ENCODE data around the gene RHBDF2. TPM values are rescaled to one million over a fixed set of nuclear protein-coding genes. Genes with fewer than 3 reads are reported as not detected.
"Not testable (repeated sequence)": the region's sequence is repeated elsewhere in the genome, so short reads cannot be mapped to it uniquely, and the experiment has no call there.

The RHBDF2 gene
- total RNA-seq, 1 donor, result 62.1 TPM

DNA sequence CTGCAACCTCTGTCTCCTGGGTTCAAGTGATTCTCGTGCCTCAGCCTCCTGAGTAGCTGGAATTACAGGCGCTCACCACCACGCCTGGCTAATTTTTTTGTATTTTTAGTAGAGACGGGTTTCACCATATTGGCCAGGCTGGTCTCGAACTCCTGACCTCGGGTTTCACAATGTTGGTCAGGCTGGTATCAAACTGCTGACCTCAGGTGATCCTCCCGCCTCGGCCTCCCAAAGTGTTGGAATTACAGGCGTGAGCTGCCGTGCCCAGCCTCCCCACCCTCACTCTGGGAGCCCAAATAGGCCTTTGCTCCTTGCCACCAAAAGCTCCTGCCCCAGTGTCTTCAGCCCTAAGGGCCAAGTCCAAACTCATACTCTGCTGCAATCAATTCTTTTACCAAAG lies 20.5 kb upstream of the RHBDF2 start:
- H3K4me3 ChIP-seq (ENCODE audit: low read length); H3K27me3 ChIP-seq (ENCODE audit: insufficient read depth, low read length); H3K9me3 ChIP-seq (ENCODE audit: low read depth, low read length): not testable (repeated sequence)
- H3K4me1 ChIP-seq (ENCODE audit: insufficient read depth, low read length), result peaks cover 15% of the 10 kb centered on the region

DNA sequence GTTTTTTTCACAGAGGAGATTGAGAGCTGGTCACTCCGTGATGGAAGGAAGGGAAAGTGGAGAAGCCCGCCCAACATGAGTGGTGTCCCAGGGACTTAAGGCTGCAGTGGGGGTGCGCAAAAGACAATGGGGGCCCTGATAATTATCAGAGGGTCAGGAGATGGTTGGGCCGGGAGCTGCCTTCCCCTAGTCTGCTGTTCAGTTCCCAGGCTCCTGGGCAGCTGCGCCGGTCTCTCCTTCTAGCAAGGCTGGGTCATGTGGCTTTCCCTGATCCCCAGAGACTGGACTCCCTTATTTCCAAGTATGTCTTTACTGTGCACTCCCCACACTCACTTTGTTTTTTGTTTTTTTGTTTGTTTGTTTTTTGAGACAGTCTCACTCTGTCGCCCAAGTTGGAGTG lies 20.0 kb upstream of the RHBDF2 start:
- H3K4me3 ChIP-seq (ENCODE audit: low read length), result no peak overlapping the region
- peaks cover 19% of the 10 kb centered on the region for H3K4me1 ChIP-seq (ENCODE audit: insufficient read depth, low read length)
- H3K27me3 ChIP-seq (ENCODE audit: insufficient read depth, low read length), result no peaks in the 10 kb centered on the region
- H3K9me3 ChIP-seq (ENCODE audit: low read depth, low read length), result no peaks in the 10 kb centered on the region

DNA sequence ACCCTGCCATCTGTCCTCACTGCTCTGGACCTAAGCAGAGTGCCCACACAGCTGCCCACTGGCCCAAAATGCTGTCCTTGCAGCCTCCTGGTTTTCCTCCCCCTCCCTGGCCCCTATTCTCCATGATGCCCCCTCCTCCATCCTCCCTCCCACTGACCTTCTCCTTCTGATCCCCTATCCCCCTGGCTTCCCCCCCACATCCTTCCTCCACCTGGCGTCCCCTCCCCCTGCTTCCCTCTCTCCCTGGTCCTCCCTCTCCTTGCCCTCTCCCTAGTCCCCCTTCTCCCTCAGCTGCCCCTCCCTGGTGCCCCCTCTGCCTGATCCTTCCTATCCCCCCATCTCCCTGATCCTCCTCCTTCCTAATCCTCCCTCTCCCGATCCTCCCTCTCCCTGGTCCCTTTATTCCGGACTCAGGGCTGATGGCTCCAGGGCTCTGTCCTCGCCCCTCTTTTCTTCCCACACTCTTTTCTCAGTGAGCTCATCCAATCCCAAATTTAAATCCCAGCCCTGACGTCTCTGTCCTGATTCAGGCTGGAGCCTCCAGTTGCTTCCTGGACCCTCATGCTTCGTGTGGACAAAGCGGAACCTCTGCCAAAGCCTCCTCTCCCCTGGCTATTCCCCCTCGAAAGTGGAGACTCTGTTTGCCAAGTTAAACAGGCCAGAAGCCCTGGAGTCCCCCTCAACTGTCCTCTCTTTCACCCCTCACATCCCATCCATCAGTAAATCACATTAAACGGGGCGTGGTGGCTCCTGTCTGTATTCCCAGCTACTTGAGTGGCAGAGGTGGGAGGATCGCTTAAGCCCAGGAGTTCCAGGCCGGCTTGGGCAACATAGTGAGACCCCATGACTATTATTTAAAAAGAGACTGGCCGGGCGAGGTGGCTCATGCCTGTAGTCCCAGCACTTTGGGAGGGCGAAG lies 18.1 kb upstream of the RHBDF2 start:
- Histone ChIP-seq H3K27me3 (ENCODE audit: insufficient read depth, low read length) (no peaks in the 10 kb centered on the region), H3K4me3 (ENCODE audit: low read length) (no peak overlapping the region), H3K4me1 (ENCODE audit: insufficient read depth, low read length) (peaks cover 38% of the 10 kb centered on the region), H3K9me3 (ENCODE audit: low read depth, low read length) (no peaks in the 10 kb centered on the region)

DNA sequence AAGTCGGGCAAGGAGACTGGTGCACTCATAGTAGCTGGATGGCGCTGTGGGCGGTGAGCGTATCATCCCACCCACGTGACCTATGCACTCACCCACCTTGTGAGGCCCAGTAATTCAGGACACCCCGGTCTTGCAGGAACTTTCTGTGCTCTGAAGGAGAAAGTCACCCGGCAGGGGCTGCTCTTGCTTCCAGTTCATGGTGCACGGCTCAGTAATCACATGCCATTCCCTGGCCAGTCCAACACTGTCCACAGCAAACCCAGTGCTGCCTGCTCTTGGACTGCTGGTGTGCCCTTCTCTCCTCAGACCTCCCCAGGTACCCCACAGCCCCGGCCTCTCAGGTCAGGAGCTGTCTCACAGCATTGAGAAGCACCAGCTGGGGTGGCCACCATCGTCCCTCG lies 16.4 kb upstream of the RHBDF2 start:
- H3K9me3 ChIP-seq (ENCODE audit: low read depth, low read length), result no peaks in the 10 kb centered on the region
- H3K4me3 ChIP-seq (ENCODE audit: low read length), result no peak overlapping the region
- H3K27me3 ChIP-seq (ENCODE audit: insufficient read depth, low read length), result no peaks in the 10 kb centered on the region
- H3K4me1 ChIP-seq (ENCODE audit: insufficient read depth, low read length), result peaks cover 34% of the 10 kb centered on the region

DNA sequence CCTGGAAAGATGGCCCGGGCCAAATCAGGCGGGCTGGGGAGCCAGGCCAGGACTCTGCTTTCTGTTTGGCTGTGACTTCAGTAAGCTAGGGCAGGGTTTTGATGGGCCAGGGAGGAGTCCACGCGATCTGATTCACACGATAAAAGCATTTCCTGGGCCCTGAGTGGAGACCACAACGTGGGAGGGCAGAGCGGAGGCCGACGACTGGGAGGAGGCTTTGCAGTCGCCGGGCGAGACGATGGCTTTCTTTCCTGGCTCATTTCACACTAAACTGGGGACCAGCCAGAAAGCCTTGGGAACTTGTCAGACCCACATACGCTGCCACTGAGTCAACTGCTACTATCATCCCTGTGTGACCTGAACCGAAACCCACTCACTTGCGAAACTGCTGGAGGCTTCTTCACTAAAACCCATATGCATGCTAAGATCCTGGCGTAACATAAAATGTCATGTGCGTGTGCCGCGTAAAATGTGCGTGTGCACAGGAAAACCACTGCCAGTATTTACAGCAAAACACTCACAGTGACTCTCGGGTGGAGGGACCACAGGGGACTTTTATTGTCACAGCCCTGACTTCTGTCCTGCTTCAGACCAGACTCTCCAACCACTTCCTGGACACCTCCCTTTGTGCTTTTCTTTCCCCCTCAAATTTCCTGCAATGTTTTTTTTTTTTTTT lies 14.2 kb upstream of the RHBDF2 start:
- Histone ChIP-seq H3K27me3 (ENCODE audit: insufficient read depth, low read length) (no peaks in the 10 kb centered on the region), H3K4me3 (ENCODE audit: low read length) (no peak overlapping the region), H3K9me3 (ENCODE audit: low read depth, low read length) (no peaks in the 10 kb centered on the region), H3K4me1 (ENCODE audit: insufficient read depth, low read length) (peaks cover 53% of the 10 kb centered on the region)

DNA sequence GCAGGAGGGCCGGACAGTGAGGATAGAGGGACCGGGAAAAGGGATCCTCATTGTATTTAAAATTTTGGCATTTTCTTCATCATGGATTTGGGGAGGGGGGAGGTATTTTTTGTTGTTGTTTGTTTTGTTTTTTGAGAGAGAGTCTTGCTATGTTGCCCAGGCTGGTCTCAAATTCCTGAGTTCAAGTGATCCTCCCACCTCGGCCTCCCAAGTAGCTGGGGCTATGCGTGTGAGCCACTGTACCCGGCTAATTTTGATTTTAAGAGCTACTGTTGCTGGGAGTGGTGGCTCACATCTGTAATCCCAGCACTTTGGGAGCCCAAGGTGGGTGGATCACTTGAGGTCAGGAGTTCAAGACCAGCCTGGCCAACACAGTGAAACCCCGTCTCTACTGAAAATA lies 13.1 kb upstream of the RHBDF2 start:
- H3K27me3 ChIP-seq (ENCODE audit: insufficient read depth, low read length); H3K4me3 ChIP-seq (ENCODE audit: low read length); H3K9me3 ChIP-seq (ENCODE audit: low read depth, low read length): not testable (repeated sequence)
- peaks cover 56% of the 10 kb centered on the region for H3K4me1 ChIP-seq (ENCODE audit: insufficient read depth, low read length)

DNA sequence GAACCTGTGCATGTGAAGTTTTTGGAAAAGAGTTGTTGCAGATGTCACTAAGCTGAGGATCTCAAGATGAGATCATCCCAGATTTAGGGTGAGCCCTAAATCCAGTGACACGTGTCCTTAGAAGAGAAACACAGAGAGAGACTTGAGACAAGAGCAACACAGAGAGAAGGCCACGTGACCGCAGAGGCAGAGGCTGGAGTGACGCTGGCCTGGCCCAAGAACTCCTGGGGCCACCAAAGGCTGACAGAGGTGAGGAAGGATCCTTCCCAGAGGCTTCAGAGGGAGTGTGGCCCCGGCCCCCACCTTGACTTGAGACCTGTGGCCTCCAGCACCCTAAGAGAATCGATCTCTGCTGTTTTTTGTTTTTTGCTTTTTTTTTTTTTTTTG lies 12.1 kb upstream of the RHBDF2 start:
- H3K27me3 ChIP-seq (ENCODE audit: insufficient read depth, low read length), result no peaks in the 10 kb centered on the region
- H3K4me3 ChIP-seq (ENCODE audit: low read length), result no peak overlapping the region
- H3K9me3 ChIP-seq (ENCODE audit: low read depth, low read length), result no peaks in the 10 kb centered on the region
- H3K4me1 ChIP-seq (ENCODE audit: insufficient read depth, low read length), result peaks cover 56% of the 10 kb centered on the region

DNA sequence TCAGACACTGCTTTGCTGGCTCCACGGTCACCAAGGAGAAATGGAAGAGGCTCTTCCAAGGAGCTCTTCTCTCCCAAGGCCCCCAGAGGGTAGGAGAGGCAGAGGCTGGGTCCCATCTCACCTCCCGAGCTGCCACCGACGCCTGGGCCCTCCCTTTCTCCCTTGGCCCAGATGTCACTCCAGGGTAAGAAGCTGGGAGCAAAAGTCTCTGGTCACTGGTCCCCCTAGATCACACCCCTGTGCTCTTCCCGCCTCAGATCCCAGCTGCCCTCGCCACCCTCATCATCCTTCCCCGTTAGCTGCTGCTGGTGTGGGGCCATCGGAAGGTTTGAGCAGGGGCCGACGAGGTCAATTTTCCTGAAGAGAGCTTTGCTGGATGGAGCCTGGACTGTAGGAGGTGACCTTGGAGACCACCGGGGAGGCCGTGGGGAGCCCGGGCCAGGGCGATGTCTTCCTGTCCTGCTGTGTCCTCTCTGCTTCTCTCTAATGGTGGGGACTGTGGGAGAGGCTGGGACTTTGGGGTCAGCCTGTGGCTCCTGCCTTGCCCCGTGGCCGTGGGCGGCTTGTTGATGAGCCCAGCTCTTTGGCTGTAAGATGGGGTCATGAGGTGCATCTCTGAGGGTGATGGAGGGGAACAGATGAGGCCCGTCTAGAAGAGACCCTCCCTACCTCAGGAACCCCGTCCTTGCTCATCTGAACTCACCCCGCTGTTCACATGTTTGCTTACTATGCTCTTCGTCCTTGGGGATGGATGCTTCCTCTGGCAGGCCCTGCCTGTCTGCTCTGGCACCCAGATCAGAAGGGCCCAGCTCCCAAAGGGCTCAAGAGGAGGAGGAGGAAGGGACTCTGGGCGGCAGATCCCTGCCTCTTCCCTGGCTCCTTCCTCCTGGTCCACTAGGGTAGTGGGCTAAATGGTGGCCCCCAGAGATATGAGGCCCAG lies 11.4 kb upstream of the RHBDF2 start:
- no peak overlapping the region for H3K4me3 ChIP-seq (ENCODE audit: low read length)
- no peaks in the 10 kb centered on the region for H3K9me3 ChIP-seq (ENCODE audit: low read depth, low read length)
- H3K27me3 ChIP-seq (ENCODE audit: insufficient read depth, low read length), result no peaks in the 10 kb centered on the region
- peaks cover 56% of the 10 kb centered on the region for H3K4me1 ChIP-seq (ENCODE audit: insufficient read depth, low read length)

DNA sequence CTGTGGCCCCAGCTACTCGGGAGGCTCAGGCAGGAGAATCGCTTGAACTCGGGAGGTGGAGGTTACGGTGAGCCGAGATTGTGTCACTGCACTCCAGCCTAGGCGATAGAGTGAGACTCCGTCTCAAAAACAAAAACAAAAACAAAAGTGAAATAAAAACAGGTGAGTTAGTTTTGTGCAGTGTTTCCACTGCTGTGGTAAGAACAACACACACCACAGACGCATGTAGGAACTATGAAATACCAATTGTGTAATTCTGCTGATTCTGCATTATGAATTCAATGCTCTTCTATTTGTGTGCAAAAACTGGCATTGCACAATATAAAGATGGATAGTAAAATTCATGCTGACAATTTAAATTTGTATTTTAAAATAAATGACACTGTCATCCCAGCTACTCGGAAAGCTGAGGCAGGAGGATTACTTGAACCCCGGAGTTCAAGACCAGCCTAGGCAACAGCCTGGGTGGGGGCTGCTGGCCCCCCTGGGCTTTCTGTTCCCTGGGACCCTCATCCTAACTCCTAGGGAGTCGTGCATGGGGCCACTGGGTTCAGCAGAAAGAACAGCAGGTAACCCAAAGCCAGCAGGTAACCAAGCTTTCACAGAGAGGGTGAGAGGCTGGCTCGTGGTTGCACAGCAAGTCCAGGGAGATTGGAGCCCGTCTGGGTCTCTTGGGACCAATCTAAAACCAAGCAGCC lies 10.6 kb upstream of the RHBDF2 start:
- Histone ChIP-seq H3K9me3 (ENCODE audit: low read depth, low read length) (no peaks in the 10 kb centered on the region), H3K4me1 (ENCODE audit: insufficient read depth, low read length) (peaks cover 52% of the 10 kb centered on the region), H3K4me3 (ENCODE audit: low read length) (no peak overlapping the region), H3K27me3 (ENCODE audit: insufficient read depth, low read length) (no peaks in the 10 kb centered on the region)

DNA sequence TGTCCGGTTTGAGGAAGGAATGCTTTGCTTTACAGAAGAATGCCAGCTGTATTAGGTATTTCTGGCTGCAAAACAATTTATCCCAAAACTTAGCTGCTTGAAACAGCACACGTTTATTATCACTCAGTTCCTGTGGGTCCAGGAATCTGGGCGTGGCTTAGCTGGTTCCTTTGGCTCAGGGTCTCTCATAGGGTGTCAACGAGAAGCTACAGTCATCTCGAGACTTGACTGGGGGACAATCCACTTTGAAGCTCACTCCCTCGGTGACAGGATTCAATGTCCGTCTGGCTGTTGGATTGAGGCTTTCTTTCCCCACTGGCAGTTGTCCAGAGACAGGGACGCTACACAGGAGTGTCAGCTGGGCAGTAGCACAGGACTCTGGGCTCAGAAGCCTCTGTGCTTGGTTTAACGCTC lies 9.6 kb upstream of the RHBDF2 start:
- H3K4me3 ChIP-seq (ENCODE audit: low read length), result no peak overlapping the region
- no peaks in the 10 kb centered on the region for H3K27me3 ChIP-seq (ENCODE audit: insufficient read depth, low read length)
- H3K4me1 ChIP-seq (ENCODE audit: insufficient read depth, low read length), result peaks cover 52% of the 10 kb centered on the region
- no peaks in the 10 kb centered on the region for H3K9me3 ChIP-seq (ENCODE audit: low read depth, low read length)

DNA sequence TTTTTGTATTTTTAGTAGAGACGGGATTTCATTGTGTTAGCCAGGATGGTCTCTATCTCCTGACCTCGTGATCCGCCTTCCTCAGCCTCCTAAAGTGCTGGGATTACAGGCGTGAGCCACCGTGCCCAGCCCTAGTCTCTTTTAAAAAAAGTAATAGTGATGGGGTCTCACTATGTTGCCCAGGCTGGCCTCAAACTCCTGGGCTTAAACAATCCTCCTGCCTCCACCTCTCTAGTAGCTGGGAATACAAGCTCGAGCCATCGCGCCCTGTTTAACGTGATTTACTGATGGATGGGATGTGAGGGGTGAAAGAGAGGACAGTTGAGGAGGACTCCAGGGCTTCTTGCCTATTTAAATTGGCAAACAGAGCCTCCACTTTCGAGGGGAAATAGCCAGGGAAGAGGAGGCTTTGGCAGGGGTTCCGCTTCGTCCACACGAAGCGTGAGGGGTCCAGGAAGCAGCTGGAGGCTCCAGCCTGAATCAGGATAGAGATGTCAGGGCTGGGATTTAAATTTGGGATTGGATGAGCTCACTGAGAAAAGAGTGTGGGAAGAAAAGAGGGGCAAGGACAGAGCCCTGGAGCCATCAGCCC lies 7.3 kb upstream of the RHBDF2 start:
- H3K4me3 ChIP-seq (ENCODE audit: low read length); H3K27me3 ChIP-seq (ENCODE audit: insufficient read depth, low read length); H3K9me3 ChIP-seq (ENCODE audit: low read depth, low read length): not testable (repeated sequence)
- peaks cover 43% of the 10 kb centered on the region for H3K4me1 ChIP-seq (ENCODE audit: insufficient read depth, low read length)

DNA sequence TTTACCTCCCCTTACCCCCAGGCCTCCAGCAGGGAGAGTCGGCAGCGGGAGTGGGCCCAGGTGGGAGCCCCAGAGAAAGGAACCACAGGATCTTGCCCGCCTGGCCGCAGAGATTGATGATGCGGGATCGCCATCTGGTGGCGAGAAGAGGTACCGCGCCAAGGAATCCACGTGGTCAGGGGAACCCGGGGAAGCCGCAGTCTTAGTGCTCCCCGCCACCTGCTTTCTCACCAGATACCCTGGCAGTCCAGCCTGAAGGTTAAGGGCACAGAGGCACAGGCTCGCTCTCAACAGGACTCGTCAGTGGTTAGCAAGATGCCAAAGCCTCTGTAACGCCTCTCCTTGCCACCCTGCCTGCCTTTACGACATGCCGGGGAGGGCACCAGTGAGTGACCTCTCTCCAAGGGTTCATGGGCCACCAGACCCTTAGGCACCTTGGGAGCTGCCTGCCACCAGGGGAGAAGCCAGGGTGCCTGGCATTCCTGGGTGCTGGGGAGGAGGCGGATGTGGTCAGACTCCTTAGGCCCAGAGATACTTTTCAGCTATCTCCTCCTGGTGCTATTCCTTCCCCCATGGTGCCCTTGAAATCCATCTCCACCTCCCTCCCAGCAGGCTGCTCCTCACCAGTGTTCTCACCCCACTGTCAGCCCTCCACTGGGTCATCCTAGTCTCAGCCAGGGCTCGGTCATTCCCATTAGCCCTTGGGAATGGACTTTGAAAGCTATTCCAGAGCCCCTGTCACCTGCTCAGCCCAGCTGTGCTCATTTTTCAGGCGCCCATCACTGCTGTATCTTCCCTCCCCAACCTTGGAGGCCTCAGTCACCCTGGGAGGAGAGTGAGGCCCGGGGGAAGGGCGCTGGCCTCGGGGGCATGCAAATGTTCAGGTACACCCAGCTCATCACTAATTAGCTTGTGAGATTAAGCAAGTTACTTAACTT lies 5.5 kb upstream of the RHBDF2 start:
- Histone ChIP-seq H3K4me1 (ENCODE audit: insufficient read depth, low read length) (peaks cover 52% of the 10 kb centered on the region), H3K9me3 (ENCODE audit: low read depth, low read length) (no peaks in the 10 kb centered on the region), H3K27me3 (ENCODE audit: insufficient read depth, low read length) (no peaks in the 10 kb centered on the region)

DNA sequence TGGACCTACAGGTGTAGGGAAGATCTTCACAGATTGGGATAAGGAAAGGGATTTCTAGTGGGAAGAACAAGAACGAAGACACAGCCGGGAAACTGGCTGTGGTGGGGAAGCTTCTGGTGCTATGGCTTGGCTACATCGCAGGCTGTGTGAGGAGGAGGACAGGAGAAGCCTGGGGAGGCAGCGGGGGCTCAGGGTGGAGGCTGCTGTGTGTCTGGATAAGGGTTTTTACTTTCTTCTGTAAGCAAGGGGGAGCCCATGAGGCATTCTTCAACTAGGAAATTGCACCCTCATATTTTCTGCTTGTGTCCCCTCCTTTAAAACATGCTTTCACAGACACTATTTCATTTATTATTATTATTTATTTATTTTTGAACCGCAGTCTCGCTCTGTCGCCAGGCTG lies 2.9 kb upstream of the RHBDF2 start:
- Histone ChIP-seq H3K9me3 (ENCODE audit: low read depth, low read length) (no peaks in the 10 kb centered on the region), H3K4me1 (ENCODE audit: insufficient read depth, low read length) (peaks cover 59% of the 10 kb centered on the region), H3K4me3 (ENCODE audit: low read length) (no peak overlapping the region), H3K27me3 (ENCODE audit: insufficient read depth, low read length) (no peaks in the 10 kb centered on the region)

More for the DNA sequence above, 5.5 kb upstream of the RHBDF2 start:
- H3K4me3 ChIP-seq (ENCODE audit: low read length), result no peak overlapping the region
